GM23248 (cell line): ENCODE results near the gene PHACTR4. TPM values are rescaled to one million over a fixed set of nuclear protein-coding genes. Genes with fewer than 3 reads are reported as not detected.
"Not testable (repeated sequence)": the region's sequence is repeated elsewhere in the genome, so short reads cannot be mapped to it uniquely, and the experiment has no call there.

Source experiments
- DNase-seq: peaks from one replicate; pipeline ENCODE4 v3.0.0-alpha.2; 2015
- H2AFZ ChIP-seq: fragments of 200-600 bp; sonication (generic); 2 replicates; pipeline ENCODE4 v1.6.1; 2016; ENCODE audit warnings: antibody characterized with exemption
- H3F3A ChIP-seq: fragments of 200-600 bp; sonication (generic); 2 replicates; pipeline ENCODE4 v1.6.1; 2016; ENCODE audit warnings: mild to moderate bottlenecking, antibody characterized with exemption, mixed run types; ENCODE audit not compliant: insufficient read depth
- H3K27ac ChIP-seq: fragments of 200-600 bp; sonication (generic); 2 replicates; pipeline ENCODE4 v1.5.1; 2016; ENCODE audit warnings: mild to moderate bottlenecking
- H3K27me3 ChIP-seq: fragments of 200-600 bp; sonication (generic); replicated peaks from 2 replicates; pipeline ENCODE4 v1.6.1; 2016; ENCODE audit warnings: mild to moderate bottlenecking; ENCODE audit not compliant: insufficient read depth
- H3K36me3 ChIP-seq: fragments of 200-600 bp; sonication (generic); 2 replicates; pipeline ENCODE4 v1.6.1; 2016; ENCODE audit warnings: low read depth, mild to moderate bottlenecking
- H3K4me1 ChIP-seq: fragments of 200-600 bp; sonication (generic); 2 replicates; pipeline ENCODE4 v1.6.1; 2016; ENCODE audit warnings: mild to moderate bottlenecking; ENCODE audit not compliant: insufficient read depth
- H3K4me2 ChIP-seq: fragments of 200-600 bp; sonication (generic); one replicate; pipeline ENCODE4 v1.6.1; 2016; ENCODE audit warnings: mild to moderate bottlenecking; ENCODE audit not compliant: unreplicated experiment
- H3K4me3 ChIP-seq: fragments of 200-600 bp; sonication (generic); 2 replicates; pipeline ENCODE4 v1.5.1; 2016; ENCODE audit warnings: mild to moderate bottlenecking
- H3K79me2 ChIP-seq: fragments of 200-600 bp; sonication (generic); 2 replicates; pipeline ENCODE4 v1.6.1; 2016; ENCODE audit warnings: mild to moderate bottlenecking; ENCODE audit not compliant: insufficient read depth
- H3K9ac ChIP-seq: fragments of 200-600 bp; sonication (generic); 2 replicates; pipeline ENCODE4 v1.6.1; 2016; ENCODE audit warnings: mild to moderate bottlenecking
- H3K9me2 ChIP-seq: fragments of 200-600 bp; sonication (generic); 2 replicates; pipeline ENCODE4 v1.6.1; 2016; ENCODE audit warnings: mixed run types, mild to moderate bottlenecking, moderate library complexity; ENCODE audit not compliant: insufficient read depth
- H3K9me3 ChIP-seq: fragments of 200-600 bp; sonication (generic); one replicate; pipeline ENCODE4 v1.6.1; 2017; ENCODE audit warnings: low read depth
- H4K20me1 ChIP-seq: fragments of 200-600 bp; sonication (generic); 2 replicates; pipeline ENCODE4 v1.6.0; 2016; ENCODE audit not compliant: insufficient read depth
- EZH2 ChIP-seq: fragments of 200-600 bp; sonication (generic); IDR thresholded peaks from 2 replicates; pipeline ENCODE4 v1.6.1; 2018; ENCODE audit warnings: antibody characterized with exemption, mild to moderate bottlenecking; ENCODE audit not compliant: insufficient read depth, poor library complexity, severe bottlenecking
- EZH2phosphoT487 ChIP-seq: fragments of 200-600 bp; sonication (generic); IDR thresholded peaks from 2 replicates; pipeline ENCODE4 v1.6.1; 2018; ENCODE audit warnings: antibody characterized with exemption, moderate library complexity, mild to moderate bottlenecking, low read depth; ENCODE audit not compliant: insufficient read depth
- WGBS, 2 experiments: methylation state at CpG; one replicate each; pipeline ENCODE4 v1.1.6; 2015 to 2017; ENCODE audit warnings: low lambda C conversion rate in 2 of 2, low coverage in 1 of 2; ENCODE audit errors: missing lambda C conversion rate in 2 of 2; 5-methylcytosine and 5-hydroxymethylcytosine counted together
- in situ Hi-C: fragments of 300-500 bp; cut with MboI; formaldehyde crosslinking; loops from 2 replicates; pipeline ENCODE4 v1.15.0; 2020
- polyA plus RNA-seq: library from polyadenylated mRNA; unstranded; fragments of >200 nt; fragmentation: Nextera tagmentation; extraction: Ambion mirVana; gene quantifications from 2 replicates; pipeline ENCODE4 v1.2.1, GENCODE V29; 2016
- total RNA-seq: library from RNA; depleted of rRNA; stranded (reverse); fragments of >200 nt; shearing (Covaris generic); gene quantifications from 2 replicates; pipeline ENCODE4 v1.2.3, GENCODE V29; 2014

The PHACTR4 gene
- total and polyA plus RNA-seq, 2 experiments from 2014 or later = 5.2 to 14.3 TPM

- DNase-seq = no peak
- no peak overlapping the region for H2AFZ ChIP-seq
- no peaks in the 10 kb centered on the region for H3K27me3 ChIP-seq
- H3K36me3 ChIP-seq = no peaks in the 10 kb centered on the region
- no peak overlapping the region for H3K27ac ChIP-seq
- no peak overlapping the region for H3K4me3 ChIP-seq
- no peaks in the 10 kb centered on the region for H3K9me2 ChIP-seq
- H3F3A ChIP-seq = peaks cover 12% of the 10 kb centered on the region
- no peaks in the 10 kb centered on the region for H4K20me1 ChIP-seq
- peaks cover 68% of the 10 kb centered on the region for H3K79me2 ChIP-seq
- no peak for TF ChIP-seq EZH2phosphoT487
- no peak for TF ChIP-seq EZH2
- peaks cover 14% of the 10 kb centered on the region for H3K4me1 ChIP-seq
- in situ Hi-C loops = no loop called here
- H3K9me3 ChIP-seq = no peaks in the 10 kb centered on the region
- H3K9ac ChIP-seq = no peak overlapping the region
- 62 to 64% methylated on average over 3 of the region's 3 CpGs for WGBS, 2 experiments
- H3K4me2 ChIP-seq = no peak overlapping the region
These were observed 74.0 kb downstream of the PHACTR4 start for GRCh38 chr1:28443550-28443949.

DNA sequence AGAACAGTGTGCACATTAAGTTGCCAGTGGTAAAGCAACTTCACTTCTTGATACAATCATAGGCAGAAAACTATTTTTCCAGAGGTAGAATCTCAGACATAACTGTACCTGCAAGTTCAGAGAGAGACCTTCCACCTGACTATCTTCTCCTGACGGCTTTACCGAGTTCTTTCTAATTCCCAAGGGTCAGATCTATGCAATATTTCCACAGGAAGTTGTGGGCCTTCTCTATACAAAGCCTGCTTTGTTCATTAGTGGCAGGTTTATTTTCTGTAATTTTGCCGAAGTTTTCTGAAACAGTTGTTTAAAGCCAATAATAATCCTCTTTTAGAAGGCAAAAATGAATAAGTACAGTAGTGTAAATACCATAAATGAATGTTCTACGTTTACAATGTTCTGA is 78.1 kb downstream of the PHACTR4 start:
- TF ChIP-seq EZH2phosphoT487 (no peak), EZH2 (no peak)
- 81 to 82% methylated on average over 4 of the region's 4 CpGs for WGBS, 2 experiments
- H3F3A ChIP-seq = 0 out of 2 replicates have a peak, but pooled peaks cover 9% of the 10 kb centered on the region
- peaks cover 8% of the 10 kb centered on the region for H3K4me1 ChIP-seq
- no peaks in the 10 kb centered on the region for H3K27me3 ChIP-seq
- H3K9ac ChIP-seq = no peak overlapping the region
- no peak overlapping the region for H3K4me3 ChIP-seq
- no peak for DNase-seq
- H3K36me3 ChIP-seq = no peaks in the 10 kb centered on the region
- peaks cover 37% of the 10 kb centered on the region for H3K79me2 ChIP-seq
- no peak overlapping the region for H3K4me2 ChIP-seq
- no peak overlapping the region for H3K27ac ChIP-seq
- no peaks in the 10 kb centered on the region for H3K9me2 ChIP-seq
- no peaks in the 10 kb centered on the region for H4K20me1 ChIP-seq
- no peak overlapping the region for H2AFZ ChIP-seq
- in situ Hi-C loops = no loop called here
- no peaks in the 10 kb centered on the region for H3K9me3 ChIP-seq

- H3F3A ChIP-seq, H3K9me3 ChIP-seq, H3K4me1 ChIP-seq, H3K9me2 ChIP-seq, DNase-seq, H3K27ac ChIP-seq, in situ Hi-C loops, H3K4me2 ChIP-seq, H3K9ac ChIP-seq, H4K20me1 ChIP-seq, H3K4me3 ChIP-seq, H3K36me3 ChIP-seq, H3K27me3 ChIP-seq, H2AFZ ChIP-seq: not testable (repeated sequence)
- 95 to 97% methylated on average over 7 to 8 of the region's 8 CpGs for WGBS, 2 experiments
- peaks cover 34% of the 10 kb centered on the region for H3K79me2 ChIP-seq
These were observed 78.6 kb downstream of the PHACTR4 start for GRCh38 chr1:28448094-28448611.

DNA sequence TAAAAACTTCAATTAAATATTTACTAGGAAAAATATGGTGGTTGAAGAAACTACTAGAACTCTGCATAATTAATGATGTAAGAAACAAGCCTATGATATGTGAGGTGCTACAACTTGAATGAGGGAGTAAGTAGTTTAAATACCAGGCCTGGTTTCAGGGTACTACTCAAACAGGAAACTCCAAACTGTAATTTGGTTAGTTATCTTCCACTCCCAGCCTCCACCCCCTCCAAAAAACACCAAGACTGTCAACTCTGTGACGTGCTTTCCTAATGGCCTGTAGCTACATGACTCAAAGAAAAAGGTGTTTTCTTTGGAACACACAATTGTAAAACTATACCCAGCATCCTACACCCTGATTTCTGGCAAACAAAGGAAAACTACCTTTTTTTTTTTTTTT is 80.4 kb downstream of the PHACTR4 start:
- Histone ChIP-seq H3K4me2 (no peak overlapping the region), H3K27me3 (no peaks in the 10 kb centered on the region), H3K4me1 (peaks cover 8% of the 10 kb centered on the region), H3K9me2 (no peaks in the 10 kb centered on the region), H3K79me2 (peaks cover 33% of the 10 kb centered on the region), H3K27ac (peak overlapping the region; percentile 20; the same call in 1 of the 2 replicates), H4K20me1 (no peaks in the 10 kb centered on the region), H3K36me3 (no peaks in the 10 kb centered on the region), H2AFZ (no peak overlapping the region), H3K9ac (no peak overlapping the region), H3K4me3 (no peak overlapping the region), H3K9me3 (no peaks in the 10 kb centered on the region), H3F3A (0 out of 2 replicates have a peak, but pooled peaks cover 9% of the 10 kb centered on the region)
- DNase-seq = peak; percentile 63
- TF ChIP-seq EZH2 (no peak), EZH2phosphoT487 (no peak)
- 59 to 72% methylated on average over 1 of the region's 1 CpG for WGBS, 2 experiments
- in situ Hi-C loops = no loop called here

DNA sequence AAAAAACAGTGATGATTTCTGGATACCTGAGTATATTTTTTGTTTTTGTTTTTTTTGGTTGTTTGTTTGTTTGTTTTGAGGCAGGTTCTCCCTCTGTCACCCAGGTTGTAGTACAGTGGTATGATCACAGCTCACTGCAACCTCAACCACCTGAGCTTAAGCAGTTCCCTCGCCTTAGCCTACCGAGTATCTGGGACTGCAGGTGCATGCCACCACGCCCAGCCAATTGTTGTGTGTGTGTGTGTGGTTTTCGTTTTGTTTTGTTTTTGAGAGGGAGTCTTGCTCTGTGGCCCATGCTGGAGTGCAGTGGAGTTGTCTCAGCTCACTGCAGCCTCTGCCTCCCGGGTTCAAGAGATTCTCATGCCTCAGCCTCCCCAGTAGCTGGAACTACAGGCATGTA is 81.0 kb downstream of the PHACTR4 start:
- in situ Hi-C loops = no loop called here
- Histone ChIP-seq H3K9me2 (no peaks in the 10 kb centered on the region), H3F3A (0 out of 2 replicates have a peak, but pooled peaks cover 10% of the 10 kb centered on the region), H3K27ac (no peak overlapping the region), H3K79me2 (peaks cover 26% of the 10 kb centered on the region), H3K9ac (no peak overlapping the region), H3K36me3 (no peaks in the 10 kb centered on the region), H3K4me2 (no peak overlapping the region), H2AFZ (no peak overlapping the region), H3K4me1 (peaks cover 11% of the 10 kb centered on the region), H3K4me3 (no peak overlapping the region), H3K27me3 (no peaks in the 10 kb centered on the region), H3K9me3 (no peaks in the 10 kb centered on the region), H4K20me1 (no peaks in the 10 kb centered on the region)
- 91 to 96% methylated on average over 5 of the region's 5 CpGs for WGBS, 2 experiments
- no peak for DNase-seq
- TF ChIP-seq EZH2phosphoT487 = no peak
- no peak for TF ChIP-seq EZH2
